Loucy (cell line): ENCODE data around the gene RNPS1.

Experiments used
- H2AFZ ChIP-seq: fragments of 200-600 bp; sonication (generic); 2 replicates; pipeline ENCODE4 v1.6.0; 2016; ENCODE audit warnings: antibody characterized with exemption, mild to moderate bottlenecking, low read length, moderate library complexity
- H3F3A ChIP-seq: fragments of 200-600 bp; 2 replicates; pipeline ENCODE4 v1.6.0; 2016; ENCODE audit warnings: antibody characterized with exemption, low read depth, mild to moderate bottlenecking
- H3K27me3 ChIP-seq: fragments of 200-600 bp; sonication (generic); 2 replicates; pipeline ENCODE4 v1.6.1; 2014; ENCODE audit warnings: low read length, mild to moderate bottlenecking; ENCODE audit not compliant: insufficient read depth, poor library complexity, severe bottlenecking
- H3K36me3 ChIP-seq: fragments of 200-600 bp; sonication (generic); 2 replicates; pipeline ENCODE4 v1.6.1; 2016; ENCODE audit warnings: low read length; ENCODE audit not compliant: insufficient read depth
- H3K4me1 ChIP-seq: fragments of 200-600 bp; sonication (generic); 2 replicates; pipeline ENCODE4 v1.5.1; 2014; ENCODE audit warnings: low read length, mild to moderate bottlenecking; ENCODE audit not compliant: insufficient read depth, poor library complexity, severe bottlenecking
- H3K4me2 ChIP-seq: fragments of 200-600 bp; sonication (generic); 2 replicates; pipeline ENCODE4 v1.6.0; 2014; ENCODE audit warnings: antibody characterized with exemption, low read length, low read depth, mild to moderate bottlenecking; ENCODE audit not compliant: poor library complexity, severe bottlenecking
- H3K4me3 ChIP-seq: fragments of 200-600 bp; sonication (generic); 2 replicates; pipeline ENCODE4 v1.5.1; 2014; ENCODE audit warnings: low read length, mild to moderate bottlenecking, mixed read lengths; ENCODE audit not compliant: poor library complexity, severe bottlenecking
- H3K79me2 ChIP-seq: fragments of 200-600 bp; sonication (generic); 2 replicates; pipeline ENCODE4 v1.6.1; 2014; ENCODE audit warnings: low read length; ENCODE audit not compliant: insufficient read depth
- H3K9ac ChIP-seq: fragments of 200-600 bp; sonication (generic); 2 replicates; pipeline ENCODE4 v1.6.0; 2014; ENCODE audit warnings: mild to moderate bottlenecking, low read depth, low read length, moderate library complexity; ENCODE audit not compliant: poor library complexity, severe bottlenecking
- H3K9me2 ChIP-seq: fragments of 200-600 bp; sonication (generic); replicated peaks from 2 replicates; pipeline ENCODE4 v1.6.1; 2016; ENCODE audit warnings: low read depth, low read length, mixed read lengths
- H3K9me3 ChIP-seq: fragments of 200-600 bp; sonication (generic); 2 replicates; pipeline ENCODE4 v1.6.1; 2014; ENCODE audit warnings: mild to moderate bottlenecking, antibody characterized with exemption, low read length, low read depth; ENCODE audit not compliant: insufficient read depth
- H4K20me1 ChIP-seq: fragments of 200-600 bp; sonication (generic); 2 replicates; pipeline ENCODE4 v1.6.0; 2014; ENCODE audit warnings: antibody characterized with exemption, low read length, mild to moderate bottlenecking; ENCODE audit not compliant: insufficient read depth, poor library complexity, severe bottlenecking
- EZH2phosphoT487 ChIP-seq: fragments of 200-600 bp; IDR thresholded peaks from 2 replicates; pipeline ENCODE4 v1.6.1; 2018; ENCODE audit warnings: antibody characterized with exemption, mild to moderate bottlenecking, moderate library complexity, borderline replicate concordance
- TF ChIP-seq, protein P1 (sequence below): fragments of 200-600 bp; sonication (generic); conservative IDR thresholded peaks from 2 replicates; pipeline ENCODE4 v1.5.1; 2014; ENCODE audit warnings: mild to moderate bottlenecking, antibody characterized with exemption, low read length

The RNPS1 gene

DNA sequence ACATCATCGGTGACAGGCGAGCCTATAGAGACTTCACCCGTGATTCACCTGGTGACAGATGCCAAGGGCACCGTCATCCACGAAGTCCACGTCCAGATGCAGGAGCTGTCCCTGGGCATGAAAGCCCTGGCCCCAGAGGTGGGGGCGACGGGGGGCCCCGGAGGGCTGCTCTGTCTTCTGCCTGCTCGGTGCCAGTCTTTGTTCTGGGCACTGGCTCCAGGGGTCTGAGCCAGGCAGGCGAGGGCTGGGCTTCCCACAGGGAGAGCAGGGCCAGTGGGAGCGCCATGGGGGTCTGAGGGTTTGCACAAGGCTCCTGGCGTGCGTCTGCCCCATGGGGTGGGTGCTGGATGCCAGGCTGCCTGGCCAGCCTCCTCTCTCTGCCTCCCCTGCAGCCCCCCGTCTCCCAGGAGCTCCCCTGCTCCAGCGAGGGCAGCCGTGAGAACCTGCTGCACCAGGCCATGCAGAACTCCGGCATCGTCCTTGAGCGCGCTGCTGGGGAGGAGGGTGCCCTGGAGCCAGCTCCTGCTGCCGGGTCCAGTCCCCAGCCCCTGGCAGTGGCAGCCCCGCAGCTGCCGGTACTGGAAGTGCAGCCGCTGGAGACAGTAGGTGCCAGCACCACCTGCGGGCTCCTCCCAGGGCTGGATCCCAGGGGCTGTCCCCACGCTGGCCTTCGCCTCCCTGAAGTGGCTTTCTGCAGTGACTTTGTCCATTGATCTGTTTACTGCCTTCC is 34.7 kb downstream of the RNPS1 start:
- Histone ChIP-seq H3K4me1 (no peaks in the 10 kb centered on the region), H3K27me3 (no peaks in the 10 kb centered on the region), H3K9me3 (no peaks in the 10 kb centered on the region), H3K9me2 (no peaks in the 10 kb centered on the region), H3K36me3 (no peaks in the 10 kb centered on the region; the same call in 1 of the 2 replicates), H3K9ac (no peak overlapping the region), H4K20me1 (no peaks in the 10 kb centered on the region), H3K79me2 (no peaks in the 10 kb centered on the region), H3F3A (no peaks in the 10 kb centered on the region), H2AFZ (no peak overlapping the region), H3K4me2 (no peak overlapping the region), H3K4me3 (no peak overlapping the region)
- no peak for TF ChIP-seq EZH2phosphoT487
- TF ChIP-seq, protein P1, sequence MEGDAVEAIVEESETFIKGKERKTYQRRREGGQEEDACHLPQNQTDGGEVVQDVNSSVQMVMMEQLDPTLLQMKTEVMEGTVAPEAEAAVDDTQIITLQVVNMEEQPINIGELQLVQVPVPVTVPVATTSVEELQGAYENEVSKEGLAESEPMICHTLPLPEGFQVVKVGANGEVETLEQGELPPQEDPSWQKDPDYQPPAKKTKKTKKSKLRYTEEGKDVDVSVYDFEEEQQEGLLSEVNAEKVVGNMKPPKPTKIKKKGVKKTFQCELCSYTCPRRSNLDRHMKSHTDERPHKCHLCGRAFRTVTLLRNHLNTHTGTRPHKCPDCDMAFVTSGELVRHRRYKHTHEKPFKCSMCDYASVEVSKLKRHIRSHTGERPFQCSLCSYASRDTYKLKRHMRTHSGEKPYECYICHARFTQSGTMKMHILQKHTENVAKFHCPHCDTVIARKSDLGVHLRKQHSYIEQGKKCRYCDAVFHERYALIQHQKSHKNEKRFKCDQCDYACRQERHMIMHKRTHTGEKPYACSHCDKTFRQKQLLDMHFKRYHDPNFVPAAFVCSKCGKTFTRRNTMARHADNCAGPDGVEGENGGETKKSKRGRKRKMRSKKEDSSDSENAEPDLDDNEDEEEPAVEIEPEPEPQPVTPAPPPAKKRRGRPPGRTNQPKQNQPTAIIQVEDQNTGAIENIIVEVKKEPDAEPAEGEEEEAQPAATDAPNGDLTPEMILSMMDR, result no peak

DNA sequence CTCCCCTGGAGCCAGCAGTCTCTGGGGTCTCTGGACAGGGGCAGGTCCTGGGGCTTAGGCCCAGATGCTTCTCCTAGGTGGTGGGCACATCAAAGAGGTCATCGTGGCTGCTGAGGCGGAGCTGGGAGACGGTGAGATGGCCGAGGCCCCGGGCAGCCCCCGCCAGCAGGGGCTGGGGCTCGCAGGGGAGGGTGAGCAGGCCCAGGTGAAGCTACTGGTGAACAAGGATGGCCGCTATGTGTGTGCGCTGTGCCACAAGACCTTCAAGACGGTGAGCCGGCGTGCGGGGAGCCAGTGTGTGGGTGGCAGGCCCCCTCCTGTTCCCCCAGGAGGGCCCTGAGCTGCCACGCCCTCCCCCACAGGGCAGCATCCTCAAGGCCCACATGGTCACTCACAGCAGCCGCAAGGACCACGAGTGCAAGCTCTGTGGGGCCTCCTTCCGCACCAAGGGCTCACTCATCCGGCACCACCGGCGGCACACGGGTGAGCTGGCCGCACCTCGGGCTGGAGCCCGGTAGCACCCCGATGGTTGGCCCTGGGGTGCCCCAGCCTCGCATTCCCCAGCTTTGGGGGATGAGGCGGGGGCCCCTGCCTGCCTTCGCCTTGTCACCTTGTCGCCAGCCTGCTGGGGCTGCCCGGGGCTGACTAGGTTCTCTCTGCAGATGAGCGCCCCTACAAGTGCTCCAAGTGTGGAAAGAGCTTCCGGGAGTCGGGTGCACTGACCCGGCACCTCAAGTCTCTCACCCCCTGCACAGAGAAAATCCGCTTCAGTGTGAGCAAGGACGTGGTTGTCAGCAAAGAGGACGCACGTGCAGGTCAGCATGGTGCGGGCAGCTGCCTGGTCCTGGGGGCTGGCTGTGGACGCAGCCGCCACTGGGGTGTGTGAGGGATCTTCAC is 35.6 kb downstream of the RNPS1 start:
- Histone ChIP-seq H4K20me1 (no peaks in the 10 kb centered on the region), H3K9ac (no peak overlapping the region)

GRCh38 chr16:2231016-2231931 is 36.7 kb downstream of the RNPS1 start:
- Histone ChIP-seq H3K9me3 (no peaks in the 10 kb centered on the region), H3K9me2 (no peaks in the 10 kb centered on the region), H3K4me1 (no peaks in the 10 kb centered on the region), H3K36me3 (no peaks in the 10 kb centered on the region; the same call in 1 of the 2 replicates), H3K9ac (no peak overlapping the region), H2AFZ (no peak overlapping the region), H4K20me1 (no peaks in the 10 kb centered on the region), H3K4me2 (no peak overlapping the region), H3F3A (no peaks in the 10 kb centered on the region), H3K79me2 (peaks cover 13% of the 10 kb centered on the region; the same call in 1 of the 2 replicates), H3K4me3 (no peak overlapping the region), H3K27me3 (no peaks in the 10 kb centered on the region)
- TF ChIP-seq, protein P1, result no peak
- TF ChIP-seq EZH2phosphoT487, result no peak

More for the DNA sequence above, 35.6 kb downstream of the RNPS1 start:
- no peaks in the 10 kb centered on the region for H3K9me2 ChIP-seq
- no peak overlapping the region for H3K4me3 ChIP-seq
- peaks cover 5% of the 10 kb centered on the region; the same call in 1 of the 2 replicates for H3K79me2 ChIP-seq
- no peak overlapping the region for H2AFZ ChIP-seq
- no peaks in the 10 kb centered on the region for H3F3A ChIP-seq
- no peak overlapping the region for H3K4me2 ChIP-seq
- no peaks in the 10 kb centered on the region for H3K27me3 ChIP-seq
- H3K4me1 ChIP-seq, result no peaks in the 10 kb centered on the region
- H3K36me3 ChIP-seq, result no peaks in the 10 kb centered on the region; the same call in 1 of the 2 replicates
- no peaks in the 10 kb centered on the region for H3K9me3 ChIP-seq
- TF ChIP-seq, protein P1, result no peak
- TF ChIP-seq EZH2phosphoT487, result no peak
